GM12891 (cell line): ENCODE measurements around the gene SLC49A3.

Experiments
- PAX5 ChIP-seq: IDR thresholded peaks from 2 replicates; pipeline ENCODE4 v1.6.1; 2011; ENCODE audit warnings: low read length, moderate library complexity, mild to moderate bottlenecking; ENCODE audit not compliant: insufficient read depth, severe bottlenecking
- POLR2A ChIP-seq: IDR thresholded peaks from 2 replicates; pipeline ENCODE4 v1.6.1; 2011; ENCODE audit warnings: low read depth, low read length, control low read depth
- POLR2AphosphoS5 ChIP-seq: IDR thresholded peaks from 2 replicates; pipeline ENCODE4 v1.6.1; 2011; ENCODE audit warnings: low read depth, low read length, control low read depth
- POU2F2 ChIP-seq: IDR thresholded peaks from 2 replicates; pipeline ENCODE4 v1.6.1; 2011; ENCODE audit warnings: low read depth, mild to moderate bottlenecking, control low read depth, low read length, moderate library complexity
- SPI1 ChIP-seq: IDR thresholded peaks from 2 replicates; pipeline ENCODE4 v1.6.1; 2011; ENCODE audit warnings: low read depth, low read length, control low read depth
- TAF1 ChIP-seq: IDR thresholded peaks from 2 replicates; pipeline ENCODE4 v1.6.1; 2011; ENCODE audit warnings: low read depth, low read length, control low read depth

DNA sequence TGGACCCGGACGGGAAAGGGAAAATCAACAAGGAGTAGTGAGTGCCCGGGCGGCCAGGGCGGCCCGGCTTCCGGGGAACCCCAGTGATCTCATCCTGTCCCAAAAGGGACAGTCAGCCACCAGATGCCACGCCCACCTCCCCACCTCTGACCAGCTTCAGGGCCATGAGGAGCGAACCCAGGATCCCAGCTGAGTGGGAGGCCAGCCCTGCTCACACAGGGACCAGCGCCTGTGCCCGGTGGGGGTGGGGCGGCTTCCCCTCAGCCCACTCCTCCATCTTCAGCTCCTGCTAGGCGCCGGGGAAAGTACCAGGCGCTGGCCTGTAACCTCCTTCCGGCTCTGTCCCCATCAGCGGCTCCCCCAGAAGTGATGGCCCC, 8.4 kb downstream of the SLC49A3 start:
- TF ChIP-seq POLR2A (no peak), SPI1 (no peak), TAF1 (no peak), POLR2AphosphoS5 (no peak), POU2F2 (no peak), PAX5 (no peak)
